Neuronal stem cell (in vitro differentiated cells): ENCODE data around the gene C11orf42.

Experiments used
- DNase-seq: peaks from one replicate; pipeline ENCODE4 v3.0.0-alpha.2; 2013; ENCODE audit warnings: low spot score
- H2AFZ ChIP-seq: one replicate; pipeline ENCODE4 v1.6.1; 2013; ENCODE audit warnings: mild to moderate bottlenecking, low read length, inconsistent platforms
- H2AK5ac ChIP-seq: 2 replicates; pipeline ENCODE4 v1.6.1; 2013; ENCODE audit warnings: low read depth, mild to moderate bottlenecking, inconsistent platforms, low read length, moderate library complexity, mixed read lengths
- H2BK120ac ChIP-seq: 2 replicates; pipeline ENCODE4 v1.6.1; 2013; ENCODE audit warnings: low read depth, mild to moderate bottlenecking, inconsistent platforms, low read length, moderate library complexity, mixed read lengths
- H2BK12ac ChIP-seq: one replicate; pipeline ENCODE4 v1.6.1; 2013; ENCODE audit warnings: low read length, inconsistent platforms
- H2BK15ac ChIP-seq: 2 replicates; pipeline ENCODE4 v1.6.1; 2013; ENCODE audit warnings: mild to moderate bottlenecking, low read length, inconsistent platforms, mixed read lengths
- H2BK5ac ChIP-seq: one replicate; pipeline ENCODE4 v1.6.1; 2013; ENCODE audit warnings: inconsistent platforms, mild to moderate bottlenecking, low read length, moderate library complexity
- H3K14ac ChIP-seq: one replicate; pipeline ENCODE4 v1.6.1; 2013; ENCODE audit warnings: low read length, inconsistent platforms
- H3K18ac ChIP-seq: 2 replicates; pipeline ENCODE4 v1.6.1; 2013; ENCODE audit warnings: low read length, inconsistent platforms
- H3K23ac ChIP-seq: 2 replicates; pipeline ENCODE4 v1.6.1; 2013; ENCODE audit warnings: low read depth, mild to moderate bottlenecking, mixed read lengths, low read length, inconsistent platforms; ENCODE audit not compliant: poor library complexity
- H3K27ac ChIP-seq: replicated peaks from 3 replicates; pipeline ENCODE4 v1.5.1; 2013; ENCODE audit warnings: low read length, inconsistent platforms
- H3K27me3 ChIP-seq, 3 experiments: 2 replicates each; pipeline ENCODE4 v1.6.1; 2013; ENCODE audit warnings: low read length in 3 of 3, mild to moderate bottlenecking in 2 of 3, inconsistent platforms in 1 of 3, low read depth in 1 of 3, mixed read lengths in 1 of 3, moderate library complexity in 1 of 3; ENCODE audit not compliant: control insufficient read depth in 3 of 3, insufficient read depth in 3 of 3
- H3K36me3 ChIP-seq, 2 donors: replicated peaks in 1 of 2; 2 replicates each; pipeline ENCODE4 v1.6.1; 2013; ENCODE audit warnings: low read length in 2 of 2; ENCODE audit not compliant: control insufficient read depth in 2 of 2, insufficient read depth in 2 of 2
- H3K4ac ChIP-seq: 2 replicates; pipeline ENCODE4 v1.6.1; 2013; ENCODE audit warnings: inconsistent platforms, mild to moderate bottlenecking, low read length, moderate library complexity
- H3K4me1 ChIP-seq, 2 donors: 1 replicate in 1 of 2; 2 replicates in 1 of 2; pipeline ENCODE4 v1.6.1; 2013; ENCODE audit warnings: low read length in 2 of 2, low read depth in 1 of 2; ENCODE audit not compliant: control insufficient read depth in 2 of 2, insufficient read depth in 1 of 2
- H3K4me2 ChIP-seq: one replicate; pipeline ENCODE4 v1.6.1; 2013; ENCODE audit warnings: mild to moderate bottlenecking, low read length, inconsistent platforms; ENCODE audit not compliant: insufficient read depth, poor library complexity, severe bottlenecking
- H3K4me3 ChIP-seq, 2 donors: 2 replicates each; pipeline ENCODE4 v1.5.1; 2013; ENCODE audit warnings: low read length in 2 of 2, mild to moderate bottlenecking in 2 of 2, inconsistent platforms in 1 of 2, moderate library complexity in 1 of 2
- H3K79me1 ChIP-seq: one replicate; pipeline ENCODE4 v1.6.1; 2013; ENCODE audit warnings: low read depth, mild to moderate bottlenecking, inconsistent platforms, low read length, moderate library complexity
- H3K9ac ChIP-seq: one replicate; pipeline ENCODE4 v1.6.1; 2013; ENCODE audit warnings: mild to moderate bottlenecking, low read depth, low read length, inconsistent platforms; ENCODE audit not compliant: poor library complexity
- H3K9me3 ChIP-seq, 2 donors: replicated peaks in 1 of 2; 2 replicates each; pipeline versions ENCODE3 to v1.6.1; 2013; ENCODE audit warnings: low read length in 2 of 2, mild to moderate bottlenecking in 2 of 2, inconsistent platforms in 1 of 2, low read depth in 1 of 2, mixed read lengths in 1 of 2, moderate library complexity in 1 of 2; ENCODE audit not compliant: control insufficient read depth in 2 of 2, insufficient read depth in 1 of 2
- H4K8ac ChIP-seq: one replicate; pipeline ENCODE4 v1.6.1; 2013; ENCODE audit warnings: low read depth, mild to moderate bottlenecking, inconsistent platforms, low read length, moderate library complexity
- H4K91ac ChIP-seq: one replicate; pipeline ENCODE4 v1.6.1; 2013; ENCODE audit warnings: low read length, low read depth, mild to moderate bottlenecking, inconsistent platforms; ENCODE audit not compliant: poor library complexity
- WGBS, 2 donors: extraction: QIAGEN DNeasy Blood & Tissue Kit; methylation state at CpG; one replicate each; pipeline ENCODE4 v1.1.7; 2013; ENCODE audit warnings: missing lambda C conversion rate in 2 of 2, mixed read lengths in 1 of 2; ENCODE audit not compliant: insufficient read length in 2 of 2, insufficient replicate concordance in 1 of 2; ENCODE audit errors: extremely low coverage in 2 of 2; 5-methylcytosine and 5-hydroxymethylcytosine counted together

Gene C11orf42

GRCh38 chr11:6251120-6251733, 45.9 kb downstream of the C11orf42 start:
- H3K9me3 ChIP-seq = no peaks in the 10 kb centered on the region
- no peak overlapping the region for H3K9ac ChIP-seq
- no peak overlapping the region for H4K91ac ChIP-seq
- no peak overlapping the region for H3K14ac ChIP-seq
- H3K4me2 ChIP-seq = no peak overlapping the region
- H3K23ac ChIP-seq = no peak overlapping the region
- H2BK120ac ChIP-seq = no peak overlapping the region
- no peak overlapping the region for H2AFZ ChIP-seq
- peaks cover 0 to 9% of the 10 kb centered on the region in 2 donors for H3K4me1 ChIP-seq
- no peak overlapping the region for H2BK15ac ChIP-seq
- no CpG with 5 or more reads among the region's 6 CpGs for WGBS, 2 donors
- H4K8ac ChIP-seq = no peak overlapping the region
- H3K4me3 ChIP-seq = no peak overlapping the region
- H2AK5ac ChIP-seq = no peak overlapping the region
- H3K27ac ChIP-seq = no peak overlapping the region
- no peak overlapping the region for H3K18ac ChIP-seq
- peak; percentile 68 for DNase-seq
- no peaks in the 10 kb centered on the region for H3K79me1 ChIP-seq
- H2BK12ac ChIP-seq = no peak overlapping the region
- no peaks in the 10 kb centered on the region for H3K36me3 ChIP-seq
- H2BK5ac ChIP-seq = no peak overlapping the region
- peaks cover 0 to 31% (median 0%) of the 10 kb centered on the region in 3 experiments for H3K27me3 ChIP-seq
- no peak overlapping the region for H3K4ac ChIP-seq

- H3K4me1 ChIP-seq = peaks cover 0 to 9% of the 10 kb centered on the region in 2 donors
- WGBS, 2 donors = no CpG with 5 or more reads among the region's 6 CpGs
- no peak overlapping the region for H3K14ac ChIP-seq
- no peaks in the 10 kb centered on the region for H3K36me3 ChIP-seq
- H2AFZ ChIP-seq = peak overlapping the region; percentile 10
- H2AK5ac ChIP-seq = no peak overlapping the region
- no peak overlapping the region for H3K4ac ChIP-seq
- H3K18ac ChIP-seq = peak overlapping the region; percentile 32
- H3K9me3 ChIP-seq = no peaks in the 10 kb centered on the region
- no peak overlapping the region for H3K23ac ChIP-seq
- no peak overlapping the region for H2BK120ac ChIP-seq
- no peak overlapping the region for H4K8ac ChIP-seq
- DNase-seq = no peak
- no peak overlapping the region for H2BK12ac ChIP-seq
- H2BK5ac ChIP-seq = no peak overlapping the region
- H4K91ac ChIP-seq = no peak overlapping the region
- H3K27ac ChIP-seq = no peak overlapping the region
- no peak overlapping the region for H3K4me2 ChIP-seq
- no peak overlapping the region for H3K4me3 ChIP-seq
- no peak overlapping the region for H3K9ac ChIP-seq
- H3K27me3 ChIP-seq = peaks cover 0 to 39% (median 0%) of the 10 kb centered on the region in 3 experiments
- no peaks in the 10 kb centered on the region for H3K79me1 ChIP-seq
- no peak overlapping the region for H2BK15ac ChIP-seq
Measured at GRCh38 chr11:6251990-6252473, 46.7 kb downstream of the C11orf42 start.

GRCh38 chr11:6253197-6253596, 47.8 kb downstream of the C11orf42 start:
- H4K91ac ChIP-seq = no peak overlapping the region
- H3K23ac ChIP-seq = no peak overlapping the region
- no peak overlapping the region for H3K4ac ChIP-seq
- H3K9ac ChIP-seq = no peak overlapping the region
- H3K14ac ChIP-seq = no peak overlapping the region
- H3K4me2 ChIP-seq = no peak overlapping the region
- no peaks in the 10 kb centered on the region for H3K9me3 ChIP-seq
- H3K4me3 ChIP-seq = no peak overlapping the region
- no peak overlapping the region for H2BK120ac ChIP-seq
- no peak overlapping the region for H2BK15ac ChIP-seq
- no peak for DNase-seq
- peaks cover 0 to 9% of the 10 kb centered on the region in 2 donors for H3K4me1 ChIP-seq
- H3K27me3 ChIP-seq = peaks cover 0 to 51% (median 0%) of the 10 kb centered on the region in 3 experiments
- no peak overlapping the region for H2AFZ ChIP-seq
- H3K36me3 ChIP-seq = no peaks in the 10 kb centered on the region
- no CpG with 5 or more reads among the region's 1 CpG for WGBS, 2 donors
- H3K27ac ChIP-seq = no peak overlapping the region
- no peak overlapping the region for H4K8ac ChIP-seq
- no peak overlapping the region for H3K18ac ChIP-seq
- no peak overlapping the region for H2AK5ac ChIP-seq
- no peak overlapping the region for H2BK5ac ChIP-seq
- no peak overlapping the region for H2BK12ac ChIP-seq
- H3K79me1 ChIP-seq = no peaks in the 10 kb centered on the region

GRCh38 chr11:6258141-6258540, 52.8 kb downstream of the C11orf42 start:
- H3K27me3 ChIP-seq = peaks cover 0 to 91% (median 1%) of the 10 kb centered on the region in 3 experiments
- H2AFZ ChIP-seq = no peak overlapping the region
- no peak overlapping the region for H4K91ac ChIP-seq
- H3K23ac ChIP-seq = no peak overlapping the region
- no peaks in the 10 kb centered on the region for H3K36me3 ChIP-seq
- no peak overlapping the region for H2BK12ac ChIP-seq
- no peak overlapping the region for H4K8ac ChIP-seq
- no peak overlapping the region for H3K18ac ChIP-seq
- H3K14ac ChIP-seq = no peak overlapping the region
- H3K4ac ChIP-seq = no peak overlapping the region
- no peak overlapping the region for H3K27ac ChIP-seq
- H2BK5ac ChIP-seq = no peak overlapping the region
- no peaks in the 10 kb centered on the region for H3K9me3 ChIP-seq
- peaks cover 4 to 15% of the 10 kb centered on the region in 2 donors for H3K4me1 ChIP-seq
- WGBS, 2 donors = no CpG with 5 or more reads among the region's 3 CpGs
- H2BK15ac ChIP-seq = no peak overlapping the region
- H2BK120ac ChIP-seq = no peak overlapping the region
- no peaks in the 10 kb centered on the region for H3K79me1 ChIP-seq
- no peak overlapping the region for H3K4me3 ChIP-seq
- no peak for DNase-seq
- no peak overlapping the region for H3K4me2 ChIP-seq
- no peak overlapping the region for H3K9ac ChIP-seq
- H2AK5ac ChIP-seq = no peak overlapping the region
